ENCODE measurements around the gene MRPL16.

DNA sequence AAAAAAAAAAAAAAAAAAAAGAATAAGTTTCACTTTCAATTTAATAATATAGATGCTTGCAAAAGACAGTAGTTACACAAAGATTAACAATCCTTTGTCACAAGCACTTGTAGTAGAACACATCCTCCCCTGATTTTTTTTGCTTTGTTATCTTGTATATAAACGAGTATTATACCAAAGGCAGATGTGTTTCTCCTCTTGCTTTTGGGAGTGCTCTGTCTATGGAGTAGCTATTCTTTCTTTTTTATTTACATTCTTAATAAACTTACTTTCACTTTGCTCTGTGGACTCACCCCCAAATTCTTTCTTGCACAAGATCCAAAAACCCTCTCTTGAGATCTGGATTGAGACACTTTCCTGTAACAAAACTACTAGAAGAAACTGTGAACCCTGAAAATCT, 3.4 kb upstream of the MRPL16 start:
- TF ChIP-seq CTCF (conservative IDR thresholded peaks at IDR 0.05; ENCODE audit: low read depth, low read length) (no peak), EZH2 (IDR thresholded peaks at IDR 0.05; ENCODE audit: borderline replicate concordance, low read depth, low read length, poor library complexity, severe bottlenecking) (no peak)

Data from A673 (cell line).